Measurements from ENCODE around the gene CCDC32. TPM values are rescaled to one million over a fixed set of nuclear protein-coding genes. Genes with fewer than 3 reads are reported as not detected.
A peak's percentile ranks its signal among the peaks of the same experiment; 100 is the strongest.

Gene CCDC32
- total RNA-seq, 1 donor from 2014 or later: 16.4 TPM

- Histone ChIP-seq H3K9me3 (no peaks in the 10 kb centered on the region), H3K36me3 (peaks cover 0 to 6% of the 10 kb centered on the region in 2 donors), H3K4me3 (no peak overlapping the region), H3K27me3 (no peaks in the 10 kb centered on the region), H3K27ac (no peak overlapping the region), H3K4me1 (peaks cover 0 to 22% of the 10 kb centered on the region in 2 donors)
- TF ChIP-seq CTCF (IDR thresholded peaks at IDR 0.05): no peak
- intact Hi-C loops (cut with DNase I): loop anchor here (5.0 kb wide), 4 partner anchors 95 to 765 kb away; partner anchors contain the start of genes CCDC9B, CHP1, CHST14 and EXD1
- no peak for DNase-seq (ENCODE audit: low spot score in 2 of 2)
Observed at GRCh38 chr15:40567111-40567510, 2.3 kb upstream of the CCDC32 start.

GRCh38 chr15:40565333-40566238 lies 744 bp upstream of the CCDC32 start:
- peaks cover 0 to 21% of the 10 kb centered on the region in 2 donors for H3K4me1 ChIP-seq

GRCh38 chr15:40563426-40563825 lies 1.4 kb downstream of the CCDC32 start:
- DNase-seq (ENCODE audit: low spot score in 2 of 2): no peak
- H3K36me3 ChIP-seq: peaks cover 4 to 6% of the 10 kb centered on the region in 2 donors
- intact Hi-C loops (cut with DNase I): no loop called here
- H3K9me3 ChIP-seq: no peaks in the 10 kb centered on the region
- H3K4me1 ChIP-seq: peaks cover 0 to 11% of the 10 kb centered on the region in 2 donors
- no peak overlapping the region for H3K4me3 ChIP-seq
- H3K27ac ChIP-seq: no peak overlapping the region
- TF ChIP-seq CTCF (IDR thresholded peaks at IDR 0.05): no peak
- H3K27me3 ChIP-seq: no peaks in the 10 kb centered on the region

More at GRCh38 chr15:40565333-40566238, 744 bp upstream of the CCDC32 start:
- H3K9me3 ChIP-seq: no peaks in the 10 kb centered on the region
- DNase-seq (ENCODE audit: low spot score in 2 of 2): no peak
- H3K27me3 ChIP-seq: no peaks in the 10 kb centered on the region
- no peak for TF ChIP-seq CTCF (IDR thresholded peaks at IDR 0.05)
- H3K36me3 ChIP-seq: peaks cover 4 to 6% of the 10 kb centered on the region in 2 donors
- H3K4me3 ChIP-seq: peak overlapping the region; percentile 78 to 82
- H3K27ac ChIP-seq: peak overlapping the region; percentile 44 to 97
- intact Hi-C loops (cut with DNase I): loop anchor here (1.0 to 5.0 kb wide), 7 partner anchors 24 to 767 kb away; partner anchors contain the start of genes BAHD1, CCDC9B, CHP1 and CHST14

GRCh38 chr15:40562691-40563090 lies 2.2 kb downstream of the CCDC32 start:
- DNase-seq (ENCODE audit: low spot score in 2 of 2): no peak
- TF ChIP-seq CTCF (IDR thresholded peaks at IDR 0.05): no peak
- intact Hi-C loops (cut with DNase I): no loop called here
- Histone ChIP-seq H3K36me3 (peaks cover 4 to 6% of the 10 kb centered on the region in 2 donors), H3K27me3 (no peaks in the 10 kb centered on the region), H3K4me3 (no peak overlapping the region), H3K27ac (no peak overlapping the region), H3K4me1 (peaks cover 0 to 8% of the 10 kb centered on the region in 2 donors), H3K9me3 (no peaks in the 10 kb centered on the region)

GRCh38 chr15:40558952-40559742 lies 5.7 kb downstream of the CCDC32 start:
- no peak overlapping the region for H3K27ac ChIP-seq
- H3K4me1 ChIP-seq: peaks cover 0 to 4% of the 10 kb centered on the region in 2 donors
- no peaks in the 10 kb centered on the region for H3K9me3 ChIP-seq
- TF ChIP-seq CTCF (IDR thresholded peaks at IDR 0.05): no peak
- no peaks in the 10 kb centered on the region for H3K27me3 ChIP-seq
- intact Hi-C loops (cut with DNase I): no loop called here
- H3K4me3 ChIP-seq: no peak overlapping the region
- H3K36me3 ChIP-seq: peaks cover 15 to 25% of the 10 kb centered on the region in 2 donors
- no peak for DNase-seq (ENCODE audit: low spot score in 2 of 2)
